Activated CD4-positive, alpha-beta T cell treated with anti-CD3 and anti-CD28 coated beads for 4 hours (primary cell): ENCODE measurements around the gene DYNC2I2.
A peak's percentile ranks its signal among the peaks of the same experiment; 100 is the strongest.
"Not testable (repeated sequence)": the region's sequence is repeated elsewhere in the genome, so short reads cannot be mapped to it uniquely, and the experiment has no call there.

ENCODE experiments used
- DNase-seq, 2 donors: peaks; one replicate each; pipeline ENCODE4 v3.0.0-alpha.2; 2020

The DYNC2I2 gene

GRCh38 chr9:128656416-128657343, at the start of gene DYNC2I2:
Gene DYNC2I2, minus strand, starts transcription at chr9:128656847. Its CDS starts 121 bp downstream, at chr9:128656726.
- DNase-seq, result peak; percentile 96 to 97

GRCh38 chr9:128706045-128706444, 49.4 kb upstream of the DYNC2I2 start:
- DNase-seq, result no peak

- no peak for DNase-seq
These were observed 48.7 kb upstream of the DYNC2I2 start for GRCh38 chr9:128705051-128705965.

- no peak for DNase-seq
These were observed 47.7 kb upstream of the DYNC2I2 start for GRCh38 chr9:128704356-128704670.

DNA sequence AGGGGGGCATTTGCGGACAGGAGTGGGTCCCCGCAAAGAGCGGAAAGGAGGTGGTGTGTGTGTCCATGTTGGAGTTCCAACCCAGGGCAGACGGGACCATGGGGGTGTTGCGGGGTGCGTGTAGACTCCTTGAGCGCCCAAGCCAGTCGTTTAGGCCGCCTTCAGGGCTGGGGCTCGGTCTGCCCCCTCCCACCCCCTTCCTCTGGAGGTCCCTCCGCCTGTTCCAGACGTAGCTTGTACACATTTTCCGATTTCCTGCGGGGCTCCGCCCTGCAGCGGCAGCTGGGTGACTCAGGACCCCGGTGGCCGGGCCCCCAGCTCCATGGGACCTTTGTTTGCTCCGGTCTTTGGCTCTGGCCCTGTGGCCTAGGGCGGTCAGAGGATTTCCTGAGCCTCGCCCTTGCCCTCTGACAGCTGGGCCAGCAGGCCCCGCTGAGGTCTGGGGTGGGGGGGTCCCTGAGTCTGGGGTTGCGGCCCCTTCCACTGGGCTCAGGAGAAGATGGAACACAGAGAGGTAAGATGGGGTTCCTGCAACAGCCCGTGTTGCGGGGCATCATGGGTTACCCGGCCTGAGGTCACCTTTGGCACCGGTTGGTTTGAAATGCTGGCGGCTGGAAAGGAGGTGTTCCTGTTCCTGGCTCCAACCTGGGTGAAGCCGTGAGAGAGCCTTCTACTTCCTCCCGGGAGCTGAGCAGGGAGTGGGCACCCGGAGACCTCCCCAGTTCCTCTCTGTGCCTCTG, 47.1 kb upstream of the DYNC2I2 start:
- DNase-seq, result no peak

DNA sequence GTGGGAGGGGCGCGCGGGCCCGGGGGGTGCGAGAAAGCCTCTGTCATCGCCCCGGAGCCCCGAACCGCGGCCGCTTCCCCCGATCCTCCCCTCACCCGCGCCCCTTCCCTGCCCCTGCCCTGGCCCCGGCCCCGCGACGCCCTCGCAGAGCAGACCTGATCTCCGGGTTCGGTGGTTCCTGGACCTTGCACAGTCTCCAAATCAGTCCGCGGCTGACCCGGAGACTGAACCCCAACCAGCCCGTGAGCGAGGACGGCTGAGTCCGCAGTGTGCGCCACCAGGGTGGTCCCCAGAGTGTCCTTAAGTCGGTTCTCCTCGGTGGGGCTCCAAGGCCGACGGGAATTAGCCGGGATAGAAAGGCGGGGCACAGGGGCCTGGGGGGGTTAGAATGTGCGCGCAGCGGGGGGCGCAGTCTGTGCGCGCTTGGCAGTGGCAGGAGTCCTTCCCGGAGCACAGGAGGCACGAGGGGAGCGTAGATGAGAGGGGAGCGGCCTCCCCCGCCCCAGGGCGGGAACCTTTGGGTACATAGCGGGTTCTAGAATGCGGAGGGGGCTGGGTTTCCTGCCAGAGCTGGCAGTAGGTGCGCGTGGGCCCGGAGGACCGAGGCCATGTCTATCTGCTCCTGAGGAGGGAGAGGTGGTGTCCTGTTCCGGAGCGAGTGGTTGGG, 46.4 kb upstream of the DYNC2I2 start:
- peak in 1 of 2 donors; percentile 22 for DNase-seq

DNA sequence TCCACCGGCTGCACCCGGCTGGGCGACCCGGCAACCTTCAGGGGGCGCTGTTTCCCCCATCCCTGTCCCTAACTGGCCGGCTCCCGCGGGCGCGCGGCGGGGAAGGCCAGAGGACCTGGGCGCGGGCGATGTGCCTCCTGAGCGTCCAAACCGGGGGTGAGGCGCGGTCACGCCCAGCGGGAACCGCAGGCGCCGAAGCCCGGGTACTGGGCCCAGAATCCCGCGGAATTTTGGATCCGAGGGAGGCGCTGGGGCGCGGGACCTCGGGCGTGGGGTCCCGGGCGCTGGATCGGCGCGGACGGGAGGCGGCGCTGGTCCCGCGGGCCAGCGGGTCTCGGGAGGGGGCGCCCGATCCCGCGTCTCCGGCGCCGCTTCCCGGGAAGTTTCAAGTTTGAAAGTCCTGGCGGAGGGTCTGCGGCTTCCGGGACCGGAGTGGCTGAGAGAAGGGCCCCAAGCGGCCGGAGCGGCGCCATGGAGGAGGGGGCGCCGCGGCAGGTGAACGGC, 45.9 kb upstream of the DYNC2I2 start, which contains the start of gene PKN3:
Gene PKN3, plus strand, starts transcription at position 59 of the 504 bp plus-strand sequence. Its CDS starts 413 bp downstream, at position 472.
- DNase-seq, result peak; percentile 83 to 85

DNA sequence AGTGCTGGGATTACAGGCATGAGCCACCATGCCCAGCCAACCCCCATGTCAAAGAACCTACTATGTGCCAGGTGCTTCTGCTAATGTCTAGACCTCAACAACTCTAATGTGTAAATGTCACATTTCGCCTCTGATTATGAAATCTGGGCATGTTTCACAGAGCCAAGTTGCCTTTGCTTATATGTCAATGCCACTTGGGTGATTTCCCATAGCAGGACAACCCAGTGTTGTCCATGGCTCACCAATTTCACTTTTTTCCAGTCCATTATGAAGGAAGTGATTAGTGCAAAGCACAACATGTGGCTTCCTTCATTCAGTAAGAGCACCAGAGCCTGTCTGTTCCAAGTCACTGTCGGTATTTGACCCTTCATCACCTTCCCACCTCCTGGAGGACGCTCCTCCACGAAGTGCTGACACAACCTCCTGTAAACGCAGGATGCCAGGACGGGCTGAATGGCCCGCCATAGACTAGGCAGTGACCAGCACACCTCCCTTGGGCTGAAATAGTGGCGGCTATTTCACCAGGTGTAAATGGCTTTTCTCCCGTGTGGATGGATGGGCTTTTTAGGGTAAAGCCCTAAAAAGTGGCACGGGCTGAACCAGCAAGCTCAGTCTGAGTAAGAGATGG, 44.7 kb upstream of the DYNC2I2 start:
- no peak for DNase-seq

DNA sequence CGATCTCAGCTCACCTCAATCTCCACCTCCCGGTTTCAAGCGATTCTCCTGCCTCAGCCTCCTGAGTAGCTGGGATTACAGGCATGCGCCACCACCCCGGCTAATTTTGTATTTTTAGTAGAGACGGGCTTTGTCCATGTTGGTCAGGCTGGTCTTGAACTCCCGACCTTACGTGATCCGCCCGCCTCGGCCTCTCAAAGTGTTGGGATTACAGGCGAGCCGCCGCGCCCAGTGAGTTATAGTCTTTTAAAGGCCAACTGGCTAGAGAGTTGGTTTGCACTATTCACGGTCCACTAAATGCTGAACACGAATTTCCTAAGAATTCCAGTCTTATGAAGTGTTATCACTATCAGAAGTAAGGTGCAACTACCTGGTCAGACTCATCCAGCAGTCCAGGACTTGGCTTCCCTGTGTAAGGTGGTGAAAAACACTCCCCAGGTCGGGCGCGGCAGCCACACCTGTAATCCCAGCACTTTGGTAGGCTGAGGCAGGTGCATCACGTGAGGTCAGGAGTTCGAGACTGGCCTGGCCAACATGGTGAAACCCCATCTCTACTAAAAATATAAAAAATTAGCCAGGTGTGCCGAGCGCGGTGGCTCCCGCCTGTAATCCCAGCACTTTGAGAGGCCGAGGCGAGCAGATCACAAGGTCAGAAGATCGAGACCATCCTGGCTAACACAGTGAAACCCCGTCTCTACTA, 42.6 kb upstream of the DYNC2I2 start:
- DNase-seq, result not testable (repeated sequence)

DNA sequence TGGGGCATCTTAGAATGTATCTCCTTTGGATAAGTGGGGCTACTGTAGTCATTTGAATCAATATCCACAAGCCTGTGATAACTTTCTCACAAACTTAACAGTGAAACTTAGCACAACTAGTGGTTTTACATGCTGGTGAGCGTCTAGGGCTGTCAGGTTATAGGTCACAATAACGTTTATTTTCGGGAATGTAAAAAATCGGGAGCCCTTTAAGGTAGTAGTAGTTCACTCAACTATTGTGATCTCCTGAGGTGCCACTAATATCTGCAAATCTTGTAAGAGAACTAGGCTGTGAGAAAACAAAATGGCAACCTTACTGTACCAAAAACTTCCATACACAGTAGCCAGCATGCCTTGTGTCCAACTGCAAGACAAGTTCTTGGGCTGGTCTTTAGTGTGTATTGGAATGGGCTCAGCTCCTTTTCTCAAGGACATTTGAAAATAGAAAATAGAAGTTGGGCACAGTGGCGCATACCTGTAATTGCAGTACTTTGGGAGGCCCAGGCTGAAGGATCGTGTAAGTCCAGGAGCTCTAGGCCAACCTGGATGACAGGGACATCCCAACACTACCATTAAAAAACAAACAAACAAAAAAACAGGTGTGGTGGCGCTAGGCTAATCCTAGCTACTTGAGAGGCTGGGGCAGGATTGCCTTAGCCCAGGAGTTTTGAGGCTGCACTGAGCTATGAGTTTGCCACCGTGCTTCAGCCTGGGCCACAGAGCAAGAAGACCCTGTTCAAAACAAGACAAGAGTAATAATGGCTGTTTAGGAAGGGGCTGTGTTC, 40.5 kb upstream of the DYNC2I2 start:
- no peak for DNase-seq

DNA sequence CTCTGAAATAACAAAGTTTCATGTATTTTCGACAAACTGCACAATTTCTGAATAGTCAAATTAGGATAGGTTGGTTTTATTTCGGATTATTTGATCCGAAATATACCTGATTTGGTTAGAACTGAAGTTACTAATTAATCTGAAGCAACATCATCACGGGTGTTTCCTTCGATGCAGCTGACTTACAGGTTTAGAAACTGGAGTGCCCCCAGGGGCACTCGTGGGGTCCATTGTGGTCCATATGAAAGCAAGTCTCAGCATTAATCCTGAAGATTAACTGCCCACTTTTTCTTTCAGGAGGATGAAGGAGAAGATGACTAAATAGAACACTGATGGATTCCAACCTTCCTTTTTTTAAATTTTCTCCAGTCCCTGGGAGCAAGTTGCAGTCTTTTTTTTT, 37.7 kb upstream of the DYNC2I2 start:
- no peak for DNase-seq

DNA sequence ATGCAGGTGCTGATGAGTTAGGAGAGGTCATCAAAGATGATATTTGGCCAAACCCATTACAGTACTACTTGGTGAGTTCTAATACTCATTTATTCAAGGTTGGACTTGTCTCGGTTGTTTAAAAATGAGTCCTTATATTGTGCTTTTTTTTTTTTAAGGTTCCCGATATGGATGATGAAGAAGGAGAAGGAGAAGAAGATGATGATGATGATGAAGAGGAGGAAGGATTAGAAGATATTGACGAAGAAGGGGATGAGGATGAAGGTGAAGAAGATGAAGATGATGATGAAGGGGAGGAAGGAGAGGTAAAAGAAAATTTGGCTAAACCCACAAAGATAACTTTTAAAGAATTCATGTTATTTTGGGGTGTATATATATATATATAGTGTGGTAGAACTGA, 37.1 kb upstream of the DYNC2I2 start:
- DNase-seq, result not testable (repeated sequence)

DNA sequence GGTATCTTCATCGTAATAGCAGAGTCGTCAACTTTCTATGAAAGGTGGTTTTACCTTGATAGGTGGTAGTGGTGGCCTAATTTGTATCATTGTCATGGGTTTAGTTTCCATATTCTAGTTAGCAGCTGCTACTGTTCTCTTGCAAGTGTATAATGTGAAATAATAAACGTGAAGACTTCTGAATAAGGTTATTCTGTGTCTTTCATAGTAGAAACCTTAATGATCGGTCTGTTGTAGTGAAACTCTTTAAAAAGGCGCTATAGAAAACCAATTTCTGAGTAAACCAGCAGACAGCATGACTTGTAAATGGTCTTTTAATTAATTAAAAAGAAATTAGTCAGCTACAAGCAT, 34.0 kb upstream of the DYNC2I2 start:
- no peak for DNase-seq

DNA sequence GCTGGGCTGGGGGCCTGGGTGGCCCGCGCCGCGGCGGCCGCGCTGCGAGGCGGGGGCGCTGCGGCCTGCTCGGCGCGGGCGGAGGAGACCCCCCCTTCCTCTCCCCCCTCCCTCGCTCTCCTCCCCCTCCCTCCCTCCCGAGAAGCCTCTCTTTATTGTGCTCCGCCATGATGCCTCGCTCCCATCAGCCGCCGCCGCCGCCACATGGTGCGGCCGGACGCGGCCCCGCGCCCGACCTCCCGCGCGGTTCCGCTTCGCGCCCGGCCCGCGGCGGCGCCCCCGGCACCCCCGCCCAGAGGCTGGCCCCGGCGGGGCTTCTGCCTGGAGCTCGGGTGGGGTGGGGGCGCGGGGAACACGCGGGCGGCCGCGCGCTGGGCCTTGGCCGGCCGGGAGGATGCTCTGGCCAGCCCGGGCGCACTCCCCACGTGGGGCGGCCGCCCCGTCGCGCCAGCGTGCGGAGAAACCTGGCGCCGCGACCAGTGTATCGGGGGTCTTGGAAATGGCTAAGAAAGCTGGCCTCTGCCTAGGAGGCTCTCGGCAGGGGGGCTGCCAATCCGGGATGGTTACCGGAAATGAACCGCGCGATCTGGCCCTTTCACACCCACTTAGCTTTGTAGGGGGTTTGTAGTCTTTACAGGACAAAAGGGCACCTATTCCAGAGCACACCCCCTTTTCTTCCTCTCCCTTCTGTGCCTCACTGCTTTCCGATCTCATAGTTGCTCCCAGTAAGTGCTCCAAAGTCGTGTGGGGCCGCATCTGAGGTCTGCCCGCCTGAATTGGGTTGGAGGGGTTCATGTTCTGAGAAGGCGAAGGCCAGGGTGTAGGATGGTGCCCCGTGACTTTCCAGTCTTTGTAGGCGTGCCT, 33.4 kb upstream of the DYNC2I2 start:
- DNase-seq, result peak; percentile 63 to 66

DNA sequence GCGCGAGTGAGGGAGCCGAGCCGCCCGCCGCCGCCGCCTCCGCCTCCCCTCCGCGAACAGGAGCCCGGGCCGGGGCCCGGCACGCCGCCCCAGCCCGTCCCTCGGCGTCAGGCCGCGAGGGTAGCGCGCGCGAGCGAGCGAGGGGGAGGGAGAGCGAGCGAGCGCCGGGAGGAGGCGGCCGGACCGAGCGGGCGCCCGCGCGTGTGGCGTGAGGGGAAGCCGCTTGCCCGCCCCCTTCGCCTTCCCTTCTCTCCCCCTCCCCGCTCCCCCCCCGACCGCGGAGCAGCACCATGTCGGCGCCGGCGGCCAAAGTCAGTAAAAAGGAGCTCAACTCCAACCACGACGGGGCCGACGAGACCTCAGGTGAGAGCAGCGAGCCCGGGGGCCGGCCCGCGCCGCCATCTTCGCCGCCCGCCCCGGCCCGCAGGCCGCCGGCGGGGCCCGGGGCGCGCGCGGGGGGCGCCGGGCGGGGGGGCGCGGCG, 32.7 kb upstream of the DYNC2I2 start:
- peak in 1 of 2 donors; percentile 55 for DNase-seq

DNA sequence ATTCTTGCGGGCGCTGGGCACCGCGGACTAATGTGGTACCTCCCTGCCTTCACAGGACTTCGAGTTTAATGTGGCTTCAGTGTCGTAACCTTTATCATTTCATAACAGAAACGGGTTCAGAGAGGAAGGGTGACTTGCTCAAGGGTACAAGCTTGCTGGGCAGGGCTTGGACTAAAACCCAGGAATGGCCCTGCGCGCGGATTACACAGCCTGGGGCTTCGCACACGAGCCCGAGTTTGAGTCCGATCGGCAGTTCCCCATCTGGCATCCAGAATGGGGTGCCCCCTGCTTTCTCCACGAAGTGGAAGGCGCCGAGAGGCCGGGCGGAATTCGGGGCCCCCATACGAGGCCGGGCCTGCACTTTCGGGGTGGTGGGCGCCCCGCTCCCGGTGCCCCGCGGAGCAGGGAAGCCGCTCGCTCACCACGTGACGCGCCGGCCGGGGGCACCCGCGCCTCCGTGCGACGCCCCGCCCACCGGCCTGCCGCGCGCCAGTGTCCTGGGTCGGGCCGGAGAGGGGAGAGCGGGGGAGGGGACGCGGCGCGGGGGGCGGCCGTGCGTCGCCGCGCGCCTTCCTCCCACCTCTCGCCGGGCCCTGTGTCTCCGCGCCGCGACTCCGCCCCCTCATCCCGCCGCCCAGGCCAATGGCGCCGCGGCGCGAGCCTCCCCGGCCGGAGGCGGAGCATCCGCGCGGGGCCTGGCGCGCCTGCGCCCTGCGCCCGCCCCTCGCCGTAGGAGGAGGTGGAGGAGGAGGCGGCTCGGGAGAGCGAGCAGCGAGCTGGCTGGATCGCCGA, 32.0 kb upstream of the DYNC2I2 start, which contains the start of gene SET:
Gene SET, plus strand, starts transcription at position 722 of the 792 bp plus-strand sequence. CDS start 361 bp downstream, outside the sequence.
- DNase-seq, result peak; percentile 90 to 93

DNA sequence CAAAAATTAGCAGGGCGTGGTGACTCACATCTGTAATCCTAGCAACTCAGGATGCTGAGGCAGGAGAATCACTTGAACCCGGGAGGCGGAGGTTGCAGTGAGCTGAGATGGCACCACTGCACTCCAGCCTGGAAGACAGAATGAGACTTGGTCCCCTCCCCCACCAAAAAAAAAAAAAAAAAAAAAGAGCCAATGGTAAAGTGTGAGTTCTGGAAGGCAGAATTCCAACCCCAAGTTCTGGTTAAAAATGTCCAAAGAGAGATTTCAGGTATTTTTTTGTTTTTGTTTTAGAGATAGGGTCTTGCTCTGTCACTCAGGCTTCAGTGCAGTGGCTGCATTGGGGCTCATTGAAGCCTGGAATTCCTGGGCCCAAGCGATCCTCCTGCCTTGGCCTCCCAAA, 30.8 kb upstream of the DYNC2I2 start:
- DNase-seq, result no peak
